Hepatocyte (in vitro differentiated cells): ENCODE data around the gene IDUA. TPM values are rescaled to one million over a fixed set of nuclear protein-coding genes. Genes with fewer than 3 reads are reported as not detected.

Source experiments
- DNase-seq: peaks from one replicate; pipeline ENCODE4 v3.0.0-alpha.2; 2016; ENCODE audit warnings: low spot score
- H2AFZ ChIP-seq: fragments of 200-600 bp; sonication (generic); 2 replicates; pipeline ENCODE4 v1.6.0; 2016; ENCODE audit warnings: antibody characterized with exemption, mild to moderate bottlenecking
- H3K27ac ChIP-seq: fragments of 200-600 bp; sonication (generic); 2 replicates; pipeline ENCODE4 v1.5.1; 2016; ENCODE audit warnings: mild to moderate bottlenecking
- H3K27me3 ChIP-seq: fragments of 200-600 bp; sonication (generic); 2 replicates; pipeline ENCODE4 v1.6.1; 2016
- H3K36me3 ChIP-seq: fragments of 200-600 bp; sonication (generic); replicated peaks from 2 replicates; pipeline ENCODE4 v1.5.1; 2016; ENCODE audit warnings: low read depth; ENCODE audit not compliant: insufficient read depth
- H3K4me1 ChIP-seq: fragments of 200-600 bp; sonication (generic); 2 replicates; pipeline ENCODE4 v1.5.1; 2016; ENCODE audit warnings: mild to moderate bottlenecking, moderate library complexity; ENCODE audit not compliant: insufficient read depth
- H3K4me2 ChIP-seq: fragments of 200-600 bp; sonication (generic); 2 replicates; pipeline ENCODE4 v1.6.0; 2016
- H3K4me3 ChIP-seq: fragments of 200-600 bp; sonication (generic); 2 replicates; pipeline ENCODE4 v1.5.1; 2016; ENCODE audit warnings: mild to moderate bottlenecking
- H3K79me2 ChIP-seq: fragments of 200-600 bp; sonication (generic); 2 replicates; pipeline ENCODE4 v1.6.0; 2017; ENCODE audit warnings: mild to moderate bottlenecking
- H3K9me2 ChIP-seq: fragments of 200-600 bp; sonication (generic); replicated peaks from 2 replicates; pipeline ENCODE4 v1.6.0; 2017; ENCODE audit warnings: mild to moderate bottlenecking; ENCODE audit not compliant: insufficient read depth
- H3K9me3 ChIP-seq: fragments of 200-600 bp; sonication (generic); 2 replicates; pipeline ENCODE4 v1.5.1; 2016; ENCODE audit warnings: low read depth, mild to moderate bottlenecking
- H4K20me1 ChIP-seq: fragments of 200-600 bp; sonication (generic); 2 replicates; pipeline ENCODE4 v1.6.0; 2016; ENCODE audit warnings: mild to moderate bottlenecking; ENCODE audit not compliant: insufficient read depth, poor library complexity, severe bottlenecking
- EZH2 ChIP-seq: fragments of 200-600 bp; sonication (generic); IDR thresholded peaks from 2 replicates; pipeline ENCODE4 v1.6.1; 2016; ENCODE audit warnings: antibody characterized with exemption, mild to moderate bottlenecking, borderline replicate concordance
- EZH2phosphoT487 ChIP-seq: fragments of 200-600 bp; sonication (generic); IDR thresholded peaks from one replicate; pipeline ENCODE4 v1.6.1; 2018; ENCODE audit warnings: antibody characterized with exemption, mild to moderate bottlenecking, low read depth, moderate library complexity; ENCODE audit not compliant: unreplicated experiment, severe bottlenecking
- WGBS: methylation state at CpG from one replicate; pipeline ENCODE4 v1.1.6; 2016; ENCODE audit warnings: low lambda C conversion rate; ENCODE audit errors: missing lambda C conversion rate; 5-methylcytosine and 5-hydroxymethylcytosine counted together
- polyA plus RNA-seq: library from polyadenylated mRNA; unstranded; fragments of >200 nt; fragmentation: Nextera tagmentation; extraction: Ambion mirVana; gene quantifications from 2 replicates; pipeline ENCODE4 v1.2.1, GENCODE V29; 2016
- total RNA-seq: library from RNA; depleted of rRNA; stranded (reverse); fragments of >200 nt; gene quantifications from 2 replicates; pipeline ENCODE4 v1.2.3, GENCODE V29; 2014
- TF ChIP-seq, protein P1 (sequence below): fragments of 200-600 bp; sonication (generic); IDR thresholded peaks from 2 replicates; pipeline ENCODE4 v1.5.1; 2016; ENCODE audit warnings: antibody characterized with exemption, mild to moderate bottlenecking; ENCODE audit not compliant: poor library complexity

IDUA gene
- total and polyA plus RNA-seq, 2 experiments from 2014 or later, result 13.1 to 82.6 TPM

DNA sequence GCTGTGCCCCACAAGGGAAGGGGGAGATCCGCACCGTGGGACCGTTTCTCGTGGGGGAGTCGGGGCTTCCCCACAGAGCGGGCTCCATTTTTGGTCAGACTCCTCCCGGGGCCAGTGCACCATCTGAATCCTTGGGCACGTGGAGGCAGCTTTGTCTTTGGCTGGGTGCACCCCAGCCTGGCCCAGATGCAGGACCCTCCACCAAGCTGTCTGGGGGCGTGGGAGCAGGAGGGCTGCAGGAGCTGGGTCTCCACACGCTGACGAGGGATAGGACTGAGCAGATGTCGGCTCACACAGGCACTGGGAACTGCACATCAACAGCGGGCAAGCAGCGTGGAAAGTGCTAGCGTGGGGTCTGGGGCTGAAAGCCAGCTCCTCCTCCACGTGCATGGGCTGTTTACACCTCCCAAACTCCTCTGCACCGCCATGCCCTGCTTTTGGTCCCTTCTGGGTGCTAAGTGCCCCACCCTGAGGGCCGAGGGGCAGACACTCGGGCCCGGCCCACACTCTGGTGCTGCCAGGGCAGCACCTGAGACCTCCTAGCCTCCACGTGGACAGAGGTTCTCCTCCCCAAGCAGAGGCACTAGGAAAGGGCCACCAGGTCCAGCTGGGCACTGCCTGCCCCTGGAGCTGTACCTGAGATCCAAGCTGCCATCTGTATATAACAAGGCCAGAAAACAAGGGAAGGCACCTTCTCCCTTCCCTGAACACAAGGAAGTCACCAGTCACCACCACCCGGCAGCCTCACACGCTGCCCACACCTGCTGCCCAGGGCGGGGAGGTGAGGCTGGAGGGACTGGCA lies 27.3 kb upstream of the IDUA start:
- 91% methylated on average over 24 of the region's 24 CpGs for WGBS
- H3K4me1 ChIP-seq, result no peaks in the 10 kb centered on the region
- H4K20me1 ChIP-seq, result no peaks in the 10 kb centered on the region
- TF ChIP-seq EZH2, result no peak
- TF ChIP-seq, protein P1, sequence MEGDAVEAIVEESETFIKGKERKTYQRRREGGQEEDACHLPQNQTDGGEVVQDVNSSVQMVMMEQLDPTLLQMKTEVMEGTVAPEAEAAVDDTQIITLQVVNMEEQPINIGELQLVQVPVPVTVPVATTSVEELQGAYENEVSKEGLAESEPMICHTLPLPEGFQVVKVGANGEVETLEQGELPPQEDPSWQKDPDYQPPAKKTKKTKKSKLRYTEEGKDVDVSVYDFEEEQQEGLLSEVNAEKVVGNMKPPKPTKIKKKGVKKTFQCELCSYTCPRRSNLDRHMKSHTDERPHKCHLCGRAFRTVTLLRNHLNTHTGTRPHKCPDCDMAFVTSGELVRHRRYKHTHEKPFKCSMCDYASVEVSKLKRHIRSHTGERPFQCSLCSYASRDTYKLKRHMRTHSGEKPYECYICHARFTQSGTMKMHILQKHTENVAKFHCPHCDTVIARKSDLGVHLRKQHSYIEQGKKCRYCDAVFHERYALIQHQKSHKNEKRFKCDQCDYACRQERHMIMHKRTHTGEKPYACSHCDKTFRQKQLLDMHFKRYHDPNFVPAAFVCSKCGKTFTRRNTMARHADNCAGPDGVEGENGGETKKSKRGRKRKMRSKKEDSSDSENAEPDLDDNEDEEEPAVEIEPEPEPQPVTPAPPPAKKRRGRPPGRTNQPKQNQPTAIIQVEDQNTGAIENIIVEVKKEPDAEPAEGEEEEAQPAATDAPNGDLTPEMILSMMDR, result no peak
- no peak for TF ChIP-seq EZH2phosphoT487
- H3K27me3 ChIP-seq, result no peaks in the 10 kb centered on the region
- H3K9me2 ChIP-seq, result no peaks in the 10 kb centered on the region
- H3K27ac ChIP-seq, result no peak overlapping the region
- H3K4me3 ChIP-seq, result no peak overlapping the region
- no peaks in the 10 kb centered on the region for H3K36me3 ChIP-seq
- H2AFZ ChIP-seq, result no peak overlapping the region
- DNase-seq, result no peak
- H3K79me2 ChIP-seq, result no peaks in the 10 kb centered on the region
- no peaks in the 10 kb centered on the region for H3K9me3 ChIP-seq
- H3K4me2 ChIP-seq, result no peak overlapping the region

GRCh38 chr4:960140-960635 lies 26.7 kb upstream of the IDUA start:
- Histone ChIP-seq H3K36me3 (no peaks in the 10 kb centered on the region), H3K4me3 (no peak overlapping the region), H4K20me1 (no peaks in the 10 kb centered on the region), H3K4me1 (no peaks in the 10 kb centered on the region), H3K79me2 (no peaks in the 10 kb centered on the region), H3K27me3 (no peaks in the 10 kb centered on the region), H3K4me2 (no peak overlapping the region), H3K9me3 (no peaks in the 10 kb centered on the region), H2AFZ (no peak overlapping the region), H3K9me2 (no peaks in the 10 kb centered on the region), H3K27ac (no peak overlapping the region)
- no peak for TF ChIP-seq EZH2phosphoT487
- no peak for DNase-seq
- WGBS, result 86% methylated on average over 14 of the region's 16 CpGs

GRCh38 chr4:960636-961350 lies 26.1 kb upstream of the IDUA start:
- no peak overlapping the region for H2AFZ ChIP-seq
- no peaks in the 10 kb centered on the region for H3K36me3 ChIP-seq
- H3K9me3 ChIP-seq, result no peaks in the 10 kb centered on the region
- no peaks in the 10 kb centered on the region for H3K9me2 ChIP-seq
- no peak for DNase-seq
- no peaks in the 10 kb centered on the region for H4K20me1 ChIP-seq
- H3K4me1 ChIP-seq, result no peaks in the 10 kb centered on the region
- TF ChIP-seq, protein P1, result no peak
- TF ChIP-seq EZH2, result no peak
- TF ChIP-seq EZH2phosphoT487, result no peak
- H3K79me2 ChIP-seq, result no peaks in the 10 kb centered on the region
- WGBS, result 97% methylated on average over 32 of the region's 35 CpGs
- H3K4me2 ChIP-seq, result no peak overlapping the region
- no peak overlapping the region for H3K4me3 ChIP-seq
- no peaks in the 10 kb centered on the region for H3K27me3 ChIP-seq
- H3K27ac ChIP-seq, result no peak overlapping the region
